ENCODE data around the gene THUMPD1.
"Not testable (repeated sequence)": the region's sequence is repeated elsewhere in the genome, so short reads cannot be mapped to it uniquely, and the experiment has no call there.

Gene THUMPD1

GRCh38 chr16:20704281-20704680 is 37.3 kb downstream of the THUMPD1 start:
- H3K9me3 ChIP-seq (ENCODE audit: control insufficient read depth, low read length): no peaks in the 10 kb centered on the region
- no peaks in the 10 kb centered on the region for H3K27me3 ChIP-seq (ENCODE audit: control insufficient read depth, insufficient read depth, low read length)
- H2AFZ ChIP-seq: no peak overlapping the region

GRCh38 chr16:20701692-20702091 is 39.9 kb downstream of the THUMPD1 start:
- not testable (repeated sequence) for H3K27ac ChIP-seq; H3K4me3 ChIP-seq (ENCODE audit: low read depth, low read length); H3K27me3 ChIP-seq (ENCODE audit: control insufficient read depth, insufficient read depth, low read length); H3K36me3 ChIP-seq (ENCODE audit: control insufficient read depth, insufficient read depth, low read length); H3K4me1 ChIP-seq; H3K4me2 ChIP-seq (ENCODE audit: low read length); H2AFZ ChIP-seq; H3K9me3 ChIP-seq (ENCODE audit: control insufficient read depth, low read length); H3K79me2 ChIP-seq; H3K9ac ChIP-seq

More at GRCh38 chr16:20704281-20704680, 37.3 kb downstream of the THUMPD1 start:
- no peak overlapping the region for H3K4me3 ChIP-seq (ENCODE audit: low read depth, low read length)
- H3K4me1 ChIP-seq: no peaks in the 10 kb centered on the region
- no peak overlapping the region for H3K9ac ChIP-seq
- no peaks in the 10 kb centered on the region for H3K79me2 ChIP-seq
- no peak overlapping the region for H3K27ac ChIP-seq
- no peak for TF ChIP-seq CTCF (IDR thresholded peaks at IDR 0.05)
- no peaks in the 10 kb centered on the region for H3K36me3 ChIP-seq (ENCODE audit: control insufficient read depth, insufficient read depth, low read length)
- H3K4me2 ChIP-seq (ENCODE audit: low read length): no peak overlapping the region

- Histone ChIP-seq H3K27me3 (ENCODE audit: control insufficient read depth, insufficient read depth, low read length) (no peaks in the 10 kb centered on the region), H2AFZ (no peak overlapping the region), H3K4me1 (no peaks in the 10 kb centered on the region), H3K4me2 (ENCODE audit: low read length) (no peak overlapping the region), H3K9ac (no peak overlapping the region), H3K27ac (no peak overlapping the region), H3K36me3 (ENCODE audit: control insufficient read depth, insufficient read depth, low read length) (no peaks in the 10 kb centered on the region), H3K4me3 (ENCODE audit: low read depth, low read length) (no peak overlapping the region), H3K9me3 (ENCODE audit: control insufficient read depth, low read length) (no peaks in the 10 kb centered on the region), H3K79me2 (no peaks in the 10 kb centered on the region)
- TF ChIP-seq CTCF (IDR thresholded peaks at IDR 0.05): no peak
Observed at GRCh38 chr16:20696618-20697017, 45.0 kb downstream of the THUMPD1 start.

- H3K4me3 ChIP-seq (ENCODE audit: low read depth, low read length): no peak overlapping the region
- H2AFZ ChIP-seq: no peak overlapping the region
- no peak overlapping the region for H3K9ac ChIP-seq
- TF ChIP-seq CTCF (IDR thresholded peaks at IDR 0.05): no peak
- H3K36me3 ChIP-seq (ENCODE audit: control insufficient read depth, insufficient read depth, low read length): no peaks in the 10 kb centered on the region
- no peaks in the 10 kb centered on the region for H3K4me1 ChIP-seq
- no peaks in the 10 kb centered on the region for H3K79me2 ChIP-seq
- H3K4me2 ChIP-seq (ENCODE audit: low read length): no peak overlapping the region
- H3K9me3 ChIP-seq (ENCODE audit: control insufficient read depth, low read length): no peaks in the 10 kb centered on the region
- H3K27me3 ChIP-seq (ENCODE audit: control insufficient read depth, insufficient read depth, low read length): no peaks in the 10 kb centered on the region
- H3K27ac ChIP-seq: no peak overlapping the region
Observed at GRCh38 chr16:20695024-20695423, 46.6 kb downstream of the THUMPD1 start.

GRCh38 chr16:20694096-20694495 is 47.5 kb downstream of the THUMPD1 start:
- H3K4me2 ChIP-seq (ENCODE audit: low read length); H3K9ac ChIP-seq; H3K27ac ChIP-seq: not testable (repeated sequence)

GRCh38 chr16:20689668-20690067 is 52.0 kb downstream of the THUMPD1 start:
- no peak overlapping the region for H3K9ac ChIP-seq
- H3K79me2 ChIP-seq: no peaks in the 10 kb centered on the region
- TF ChIP-seq CTCF (IDR thresholded peaks at IDR 0.05): no peak
- no peaks in the 10 kb centered on the region for H3K4me1 ChIP-seq
- H3K9me3 ChIP-seq (ENCODE audit: control insufficient read depth, low read length): no peaks in the 10 kb centered on the region
- no peaks in the 10 kb centered on the region for H3K36me3 ChIP-seq (ENCODE audit: control insufficient read depth, insufficient read depth, low read length)
- no peaks in the 10 kb centered on the region for H3K27me3 ChIP-seq (ENCODE audit: control insufficient read depth, insufficient read depth, low read length)
- no peak overlapping the region for H2AFZ ChIP-seq
- H3K4me2 ChIP-seq (ENCODE audit: low read length): no peak overlapping the region
- H3K27ac ChIP-seq: no peak overlapping the region
- H3K4me3 ChIP-seq (ENCODE audit: low read depth, low read length): no peak overlapping the region

More at GRCh38 chr16:20694096-20694495, 47.5 kb downstream of the THUMPD1 start:
- H2AFZ ChIP-seq; H3K79me2 ChIP-seq; H3K4me3 ChIP-seq (ENCODE audit: low read depth, low read length); H3K9me3 ChIP-seq (ENCODE audit: control insufficient read depth, low read length); H3K36me3 ChIP-seq (ENCODE audit: control insufficient read depth, insufficient read depth, low read length); H3K4me1 ChIP-seq; H3K27me3 ChIP-seq (ENCODE audit: control insufficient read depth, insufficient read depth, low read length): not testable (repeated sequence)
